IPS DF 4.7 (cell line): Measurements from ENCODE around the gene HMG20B.
A peak's percentile ranks its signal among the peaks of the same experiment; 100 is the strongest.

Source experiments
- DNase-seq: peaks from one replicate; pipeline ENCODE4 v3.0.0-alpha.2; 2013; ENCODE audit warnings: low spot score; ENCODE audit errors: extremely low read depth

HMG20B gene

DNA sequence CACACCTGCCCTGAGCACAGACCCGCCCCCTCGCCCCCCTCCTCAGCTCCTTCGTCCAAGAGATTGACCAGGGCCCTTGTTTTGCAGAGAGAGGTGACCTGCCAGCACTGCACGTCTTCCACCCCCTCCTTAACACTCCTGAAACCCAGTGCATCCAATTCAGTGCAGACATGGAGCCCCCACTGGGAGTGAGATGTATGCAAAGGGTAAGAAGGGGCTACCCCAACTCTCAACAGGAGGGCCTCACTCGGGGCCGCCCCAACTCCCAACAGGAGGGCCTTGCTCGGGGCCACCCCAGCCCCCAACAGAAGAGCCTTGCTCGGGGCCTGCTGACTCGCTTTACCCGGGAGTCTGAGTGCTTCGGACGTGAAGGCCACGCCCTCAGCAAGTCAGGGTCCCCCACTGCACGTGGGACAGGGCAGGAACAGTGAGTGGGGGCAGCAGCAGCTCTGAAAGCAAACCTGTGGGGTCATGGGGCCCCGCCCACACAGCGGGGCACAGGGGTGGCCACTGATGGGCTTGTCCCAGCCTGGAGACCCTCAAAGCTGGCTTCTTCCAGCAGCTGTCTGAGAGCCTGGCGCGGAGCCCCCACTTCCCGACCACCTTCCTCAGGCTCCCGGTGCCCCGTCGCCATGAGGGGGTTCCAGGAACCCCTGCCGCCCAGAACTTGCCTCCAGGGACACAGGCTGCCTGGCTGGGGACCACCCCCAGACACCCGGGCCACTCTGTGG lies 48.2 kb downstream of the HMG20B start:
- no peak for DNase-seq

DNA sequence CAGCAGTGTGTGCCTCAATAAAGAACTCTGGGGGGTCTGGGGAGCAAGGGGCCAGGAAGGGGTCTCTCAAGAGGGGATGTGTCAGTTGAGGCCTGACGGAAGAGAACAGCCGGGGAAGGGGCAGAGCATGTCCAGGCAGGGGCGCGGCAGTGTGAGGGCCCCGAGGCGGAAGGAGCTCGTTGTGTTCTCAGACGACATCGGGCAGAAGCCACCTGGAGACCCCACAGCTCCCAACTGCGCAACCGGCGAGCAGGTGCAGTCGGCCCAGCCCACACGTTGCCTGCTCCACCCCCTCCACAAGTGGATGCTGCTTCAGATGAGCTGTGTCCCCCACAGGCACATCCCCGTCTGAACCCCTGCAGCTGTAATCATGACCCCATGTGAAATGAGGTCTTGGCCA lies 48.9 kb downstream of the HMG20B start:
- DNase-seq, result no peak

DNA sequence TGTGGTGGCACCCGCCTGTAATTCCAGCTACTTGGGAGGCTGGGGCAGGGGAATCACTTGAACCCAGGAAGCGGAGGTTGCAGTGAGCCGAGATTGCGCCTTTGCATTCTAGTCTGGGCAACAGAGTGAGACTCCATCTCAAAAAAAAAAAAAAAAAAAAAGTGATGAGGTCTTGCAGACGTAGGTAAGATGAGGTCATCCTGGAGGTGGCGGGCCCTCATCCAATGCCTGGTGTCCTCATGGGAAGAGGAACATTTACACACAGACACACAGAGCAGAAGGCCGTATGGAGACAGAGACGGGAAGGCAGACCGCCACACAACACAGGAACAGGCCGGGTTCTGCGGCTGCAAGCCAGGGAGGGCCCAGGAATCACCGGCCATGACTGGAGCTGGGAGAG lies 49.5 kb downstream of the HMG20B start:
- no peak for DNase-seq

DNA sequence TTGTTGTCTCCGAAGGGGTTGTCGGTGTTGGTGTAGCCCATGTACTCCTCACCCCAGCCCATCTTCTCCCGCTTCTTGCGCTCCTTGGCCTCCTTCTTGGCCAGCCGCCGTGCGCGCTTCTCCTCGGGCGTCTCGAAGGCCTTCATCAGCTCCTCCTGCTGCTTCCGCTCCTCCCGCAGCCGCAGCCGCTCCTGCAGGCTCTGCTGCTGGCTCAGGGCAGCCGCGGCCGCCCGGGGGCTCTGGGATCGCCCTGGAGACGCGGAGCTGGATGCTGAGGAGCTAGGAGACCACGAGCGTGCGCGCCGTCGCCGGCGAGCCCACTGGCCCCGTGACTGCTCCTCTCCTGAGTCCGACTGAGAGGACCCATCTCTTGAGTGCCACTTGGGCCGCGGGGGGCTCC lies 51.0 kb downstream of the HMG20B start:
- no peak for DNase-seq

DNA sequence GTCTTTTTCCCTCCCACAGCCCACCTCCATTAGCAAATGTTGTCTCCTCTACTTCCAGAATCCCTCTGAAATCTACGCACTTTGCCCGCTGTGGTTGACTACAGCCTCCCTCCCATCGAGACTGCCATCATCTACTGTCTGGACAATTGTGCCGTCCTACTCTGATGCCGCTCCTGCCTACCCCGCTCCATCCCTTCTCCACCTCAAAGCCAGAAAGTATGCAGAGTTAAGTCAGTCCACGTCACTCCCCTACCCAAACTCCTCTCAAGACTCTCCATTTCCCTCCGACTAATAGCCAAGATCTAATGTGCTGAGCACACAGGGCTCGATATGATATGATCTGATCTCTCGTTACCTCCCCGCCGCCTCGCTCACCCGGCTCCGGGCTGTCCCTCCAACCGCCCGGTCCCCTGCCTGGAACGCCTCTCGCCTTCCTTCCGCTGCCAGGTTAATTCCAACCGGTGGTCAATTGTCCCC lies 53.3 kb downstream of the HMG20B start:
- DNase-seq, result no peak

DNA sequence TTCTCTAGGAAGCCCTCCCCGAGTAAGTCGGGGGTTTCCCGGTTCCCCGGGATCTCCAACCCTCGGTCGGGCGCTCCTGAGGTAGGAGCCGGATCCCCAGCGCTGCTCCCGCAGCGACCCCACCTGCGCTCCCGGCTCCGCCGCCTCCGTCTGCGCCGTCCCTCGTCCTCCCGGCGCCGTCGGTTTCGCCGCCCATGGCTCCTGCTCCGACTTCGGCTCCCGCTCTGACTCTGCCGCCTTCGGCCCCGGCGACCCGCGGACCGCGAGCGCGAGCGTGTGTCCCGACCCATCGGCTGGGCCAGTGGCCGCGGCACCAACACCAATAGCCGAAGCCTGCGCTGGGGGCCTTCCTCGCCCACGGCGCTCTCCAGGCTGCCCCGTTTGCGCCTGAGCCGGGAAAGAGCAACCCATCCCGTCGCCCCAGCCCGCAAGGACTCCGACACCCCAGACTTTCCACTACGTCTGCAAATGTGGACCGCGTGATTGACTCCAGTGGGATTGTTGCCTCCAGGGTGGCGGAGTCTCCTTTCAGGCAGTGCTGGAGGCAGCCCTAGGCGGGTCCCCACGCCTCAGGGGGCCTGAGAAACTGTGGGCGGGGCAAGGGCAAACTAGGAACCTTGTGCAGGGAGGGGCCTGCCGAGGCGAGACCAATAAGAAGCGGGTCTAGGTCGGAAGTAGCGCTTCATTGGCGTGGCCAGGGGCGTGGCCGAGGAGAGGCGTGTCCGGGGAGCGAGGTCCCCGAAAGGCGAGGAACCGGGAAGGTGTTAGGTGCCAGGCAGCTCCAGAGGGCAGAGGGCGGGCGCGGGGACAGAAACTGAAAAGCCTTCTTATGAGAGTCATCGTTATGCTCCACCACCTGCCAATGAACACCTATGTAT lies 54.0 kb downstream of the HMG20B start, which contains the start of gene CACTIN:
Gene CACTIN, minus strand, starts transcription at position 318 of the 878 bp plus-strand sequence. Its CDS starts 28 bp downstream, at position 290.
- peak; percentile 83 for DNase-seq

DNA sequence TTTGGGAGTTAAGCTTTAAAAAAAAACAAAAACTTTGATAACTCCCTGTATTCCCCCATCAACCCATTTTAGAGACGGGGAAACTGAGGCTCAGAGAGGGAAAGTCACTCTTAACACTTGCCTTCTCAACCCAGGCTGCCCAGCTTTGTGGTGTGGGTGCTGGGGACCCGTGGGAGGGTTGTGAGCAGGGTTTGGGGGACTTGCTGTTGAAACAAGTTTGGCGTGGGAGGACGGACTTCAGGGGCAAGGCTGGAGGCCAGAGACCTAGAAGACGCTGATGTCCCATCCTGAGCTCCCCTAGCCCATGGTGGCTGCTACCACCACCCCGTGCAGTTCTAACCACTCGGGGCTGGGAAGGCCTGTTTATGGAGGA lies 54.6 kb downstream of the HMG20B start:
- no peak for DNase-seq
